ENCODE measurements around the gene GRM7.

GRCh38 chr3:7158516-7158915 lies 297.6 kb downstream of the GRM7 start:
- no peak for TF ChIP-seq EZH2 (IDR thresholded peaks at IDR 0.05; ENCODE audit: borderline replicate concordance, low read depth, low read length, poor library complexity, severe bottlenecking)
- TF ChIP-seq, protein P1, sequence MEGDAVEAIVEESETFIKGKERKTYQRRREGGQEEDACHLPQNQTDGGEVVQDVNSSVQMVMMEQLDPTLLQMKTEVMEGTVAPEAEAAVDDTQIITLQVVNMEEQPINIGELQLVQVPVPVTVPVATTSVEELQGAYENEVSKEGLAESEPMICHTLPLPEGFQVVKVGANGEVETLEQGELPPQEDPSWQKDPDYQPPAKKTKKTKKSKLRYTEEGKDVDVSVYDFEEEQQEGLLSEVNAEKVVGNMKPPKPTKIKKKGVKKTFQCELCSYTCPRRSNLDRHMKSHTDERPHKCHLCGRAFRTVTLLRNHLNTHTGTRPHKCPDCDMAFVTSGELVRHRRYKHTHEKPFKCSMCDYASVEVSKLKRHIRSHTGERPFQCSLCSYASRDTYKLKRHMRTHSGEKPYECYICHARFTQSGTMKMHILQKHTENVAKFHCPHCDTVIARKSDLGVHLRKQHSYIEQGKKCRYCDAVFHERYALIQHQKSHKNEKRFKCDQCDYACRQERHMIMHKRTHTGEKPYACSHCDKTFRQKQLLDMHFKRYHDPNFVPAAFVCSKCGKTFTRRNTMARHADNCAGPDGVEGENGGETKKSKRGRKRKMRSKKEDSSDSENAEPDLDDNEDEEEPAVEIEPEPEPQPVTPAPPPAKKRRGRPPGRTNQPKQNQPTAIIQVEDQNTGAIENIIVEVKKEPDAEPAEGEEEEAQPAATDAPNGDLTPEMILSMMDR (conservative IDR thresholded peaks at IDR 0.05; ENCODE audit: low read depth, low read length), result no peak

Measured in A673 (cell line).